Neural crest cell (in vitro differentiated cells): ENCODE measurements around the gene IFIT2. TPM values are rescaled to one million over a fixed set of nuclear protein-coding genes. Genes with fewer than 3 reads are reported as not detected.

ENCODE experiments used
- DNase-seq: peaks from one replicate; pipeline ENCODE4 v3.0.0; 2021; ENCODE audit warnings: low read depth, mixed read lengths, low spot score
- H3K27ac Mint-ChIP-seq: one replicate; pipeline ENCODE4 v1.8.0; 2021; ENCODE audit warnings: mild to moderate bottlenecking, mixed read lengths; ENCODE audit not compliant: unreplicated experiment
- H3K27me3 Mint-ChIP-seq: 2 replicates; pipeline ENCODE4 v1.8.0; 2021; ENCODE audit warnings: low read depth, mild to moderate bottlenecking, mixed read lengths
- H3K36me3 Mint-ChIP-seq: 2 replicates; pipeline ENCODE4 v1.8.0; 2021; ENCODE audit warnings: low read depth, mild to moderate bottlenecking, mixed read lengths
- H3K4me1 Mint-ChIP-seq: 2 replicates; pipeline ENCODE4 v1.8.0; 2021; ENCODE audit warnings: mixed read lengths
- H3K4me3 Mint-ChIP-seq: one replicate; pipeline ENCODE4 v1.8.0; 2021; ENCODE audit warnings: mild to moderate bottlenecking, mixed read lengths
- H3K9me3 Mint-ChIP-seq: 2 replicates; pipeline ENCODE4 v1.8.0; 2021; ENCODE audit warnings: mixed read lengths
- CTCF ChIP-seq: fragments of 200-600 bp; sonication (generic); conservative IDR thresholded peaks from 2 replicates; pipeline ENCODE4 v1.5.0; 2021; ENCODE audit warnings: antibody characterized with exemption, mild to moderate bottlenecking
- total RNA-seq: library from RNA; stranded (reverse); gene quantifications from 2 replicates; pipeline ENCODE4 v1.2.1, GENCODE V29; 2021

The IFIT2 gene
- total RNA-seq, 1 donor from 2014 or later: 0.12 TPM

- H3K9me3 Mint-ChIP-seq: peaks cover 11% of the 10 kb centered on the region
- no peak overlapping the region for H3K4me3 Mint-ChIP-seq
- no peak for TF ChIP-seq CTCF
- H3K27ac Mint-ChIP-seq: no peak overlapping the region
- peaks cover 6% of the 10 kb centered on the region for H3K36me3 Mint-ChIP-seq
- H3K27me3 Mint-ChIP-seq: no peaks in the 10 kb centered on the region
- no peak for DNase-seq
- no peaks in the 10 kb centered on the region for H3K4me1 Mint-ChIP-seq
Measured at GRCh38 chr10:89294721-89295239, 7.1 kb upstream of the IFIT2 start.

DNA sequence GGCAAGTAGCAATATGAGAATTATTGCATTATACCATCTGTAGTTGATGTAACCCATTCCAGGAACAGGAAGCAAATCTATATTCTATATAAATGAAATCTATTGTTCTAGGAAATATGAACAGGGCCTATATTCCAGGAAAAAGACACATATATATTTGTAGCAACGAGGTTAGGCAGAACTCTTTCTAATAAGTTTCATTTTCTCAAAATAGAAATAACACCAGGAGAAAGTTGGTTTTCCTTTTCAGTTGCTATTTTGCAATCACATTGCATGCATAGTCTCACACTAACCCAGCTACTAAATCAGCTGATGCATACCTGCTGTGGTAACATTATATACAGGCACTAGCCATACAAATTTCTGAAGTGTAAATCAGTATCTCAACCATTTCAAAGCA, 6.2 kb upstream of the IFIT2 start:
- Mint-ChIP-seq H3K27me3 (no peaks in the 10 kb centered on the region), H3K4me1 (no peaks in the 10 kb centered on the region), H3K4me3 (no peak overlapping the region), H3K27ac (no peak overlapping the region), H3K9me3 (peaks cover 11% of the 10 kb centered on the region), H3K36me3 (peaks cover 6% of the 10 kb centered on the region)
- DNase-seq: no peak
- TF ChIP-seq CTCF: no peak

- TF ChIP-seq CTCF: no peak
- H3K36me3 Mint-ChIP-seq: peaks cover 6% of the 10 kb centered on the region
- no peak for DNase-seq
- no peaks in the 10 kb centered on the region for H3K4me1 Mint-ChIP-seq
- H3K27ac Mint-ChIP-seq: no peak overlapping the region
- no peaks in the 10 kb centered on the region for H3K27me3 Mint-ChIP-seq
- H3K4me3 Mint-ChIP-seq: no peak overlapping the region
- peaks cover 14% of the 10 kb centered on the region for H3K9me3 Mint-ChIP-seq
Measured at GRCh38 chr10:89296220-89296648, 5.6 kb upstream of the IFIT2 start.

- H3K27ac Mint-ChIP-seq: no peak overlapping the region
- H3K4me1 Mint-ChIP-seq: peaks cover 11% of the 10 kb centered on the region
- H3K27me3 Mint-ChIP-seq: no peaks in the 10 kb centered on the region
- DNase-seq: no peak
- TF ChIP-seq CTCF: no peak
- H3K4me3 Mint-ChIP-seq: no peak overlapping the region
- H3K9me3 Mint-ChIP-seq: peaks cover 11% of the 10 kb centered on the region
- peaks cover 6% of the 10 kb centered on the region for H3K36me3 Mint-ChIP-seq
Measured at GRCh38 chr10:89297356-89297755, 4.5 kb upstream of the IFIT2 start.

DNA sequence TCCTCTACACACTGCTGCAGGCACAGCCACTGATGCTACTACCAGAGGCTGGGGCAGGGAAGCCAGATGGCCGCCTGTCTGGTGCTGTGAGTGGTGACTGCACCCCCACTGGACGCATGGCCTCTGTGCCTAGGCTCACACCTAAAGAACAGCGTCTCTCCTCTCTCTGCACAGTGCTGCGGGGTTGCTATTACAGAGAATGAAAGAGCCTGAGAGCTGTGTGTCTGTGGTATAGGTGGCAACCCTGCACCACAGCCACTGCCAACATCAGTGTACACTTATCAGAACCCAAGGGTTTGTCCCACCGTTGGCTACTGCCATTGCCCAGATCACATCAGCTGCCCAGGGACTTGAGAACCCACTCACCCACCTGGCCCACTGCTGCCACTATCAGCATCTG, 4.1 kb upstream of the IFIT2 start:
- peak overlapping the region; percentile 83 for H3K27ac Mint-ChIP-seq
- no peak for TF ChIP-seq CTCF
- no peaks in the 10 kb centered on the region for H3K27me3 Mint-ChIP-seq
- H3K4me3 Mint-ChIP-seq: no peak overlapping the region
- peaks cover 6% of the 10 kb centered on the region for H3K36me3 Mint-ChIP-seq
- DNase-seq: no peak
- peaks cover 12% of the 10 kb centered on the region for H3K4me1 Mint-ChIP-seq
- H3K9me3 Mint-ChIP-seq: peaks cover 11% of the 10 kb centered on the region

- no peak for TF ChIP-seq CTCF
- no peak for DNase-seq
- H3K27ac Mint-ChIP-seq: no peak overlapping the region
- H3K36me3 Mint-ChIP-seq: peaks cover 6% of the 10 kb centered on the region
- no peaks in the 10 kb centered on the region for H3K27me3 Mint-ChIP-seq
- no peak overlapping the region for H3K4me3 Mint-ChIP-seq
- H3K4me1 Mint-ChIP-seq: peaks cover 12% of the 10 kb centered on the region
- H3K9me3 Mint-ChIP-seq: peaks cover 11% of the 10 kb centered on the region
Measured at GRCh38 chr10:89299031-89299430, 2.8 kb upstream of the IFIT2 start.
